Ishikawa (cell line): ENCODE measurements around the gene ZCCHC24.

Experiments
- CEBPB ChIP-seq: IDR thresholded peaks from 2 replicates; pipeline ENCODE4 v1.6.1; 2012
- CREB1 ChIP-seq: IDR thresholded peaks from 2 replicates; pipeline ENCODE4 v1.6.1; 2012; ENCODE audit warnings: low read depth
- EGR1 ChIP-seq: IDR thresholded peaks from 2 replicates; pipeline ENCODE4 v1.6.1; 2012
- EP300 ChIP-seq: IDR thresholded peaks from 2 replicates; pipeline ENCODE4 v1.6.1; 2012; ENCODE audit warnings: borderline replicate concordance
- FOXM1 ChIP-seq: IDR thresholded peaks from 2 replicates; pipeline ENCODE4 v1.6.1; 2012; ENCODE audit warnings: low read depth, borderline replicate concordance
- NFIC ChIP-seq: IDR thresholded peaks from 2 replicates; pipeline ENCODE4 v1.6.1; 2012
- RAD21 ChIP-seq: IDR thresholded peaks from 2 replicates; pipeline ENCODE4 v1.6.1; 2012; ENCODE audit warnings: low read depth
- TAF1 ChIP-seq: IDR thresholded peaks from 2 replicates; pipeline ENCODE4 v1.6.1; 2012; ENCODE audit warnings: low read depth, mild to moderate bottlenecking
- TCF12 ChIP-seq: IDR thresholded peaks from 2 replicates; pipeline ENCODE4 v1.6.1; 2012; ENCODE audit warnings: low read depth
- TEAD4 ChIP-seq: IDR thresholded peaks from 2 replicates; pipeline ENCODE4 v1.6.1; 2012
- YY1 ChIP-seq: IDR thresholded peaks from 2 replicates; pipeline ENCODE4 v1.6.1; 2012; ENCODE audit warnings: low read depth
- ZBTB7A ChIP-seq: IDR thresholded peaks from 2 replicates; pipeline ENCODE4 v1.6.1; 2012; ENCODE audit warnings: low read depth
- TF ChIP-seq, protein P1 (sequence below): IDR thresholded peaks from 2 replicates; pipeline ENCODE4 v1.6.1; 2012
- TF ChIP-seq, protein P2 (sequence below): IDR thresholded peaks from 2 replicates; pipeline ENCODE4 v1.6.1; 2012
- TF ChIP-seq, protein P3 (sequence below): IDR thresholded peaks from 2 replicates; pipeline ENCODE4 v1.6.1; 2012; ENCODE audit warnings: low read depth, mild to moderate bottlenecking

Gene ZCCHC24

DNA sequence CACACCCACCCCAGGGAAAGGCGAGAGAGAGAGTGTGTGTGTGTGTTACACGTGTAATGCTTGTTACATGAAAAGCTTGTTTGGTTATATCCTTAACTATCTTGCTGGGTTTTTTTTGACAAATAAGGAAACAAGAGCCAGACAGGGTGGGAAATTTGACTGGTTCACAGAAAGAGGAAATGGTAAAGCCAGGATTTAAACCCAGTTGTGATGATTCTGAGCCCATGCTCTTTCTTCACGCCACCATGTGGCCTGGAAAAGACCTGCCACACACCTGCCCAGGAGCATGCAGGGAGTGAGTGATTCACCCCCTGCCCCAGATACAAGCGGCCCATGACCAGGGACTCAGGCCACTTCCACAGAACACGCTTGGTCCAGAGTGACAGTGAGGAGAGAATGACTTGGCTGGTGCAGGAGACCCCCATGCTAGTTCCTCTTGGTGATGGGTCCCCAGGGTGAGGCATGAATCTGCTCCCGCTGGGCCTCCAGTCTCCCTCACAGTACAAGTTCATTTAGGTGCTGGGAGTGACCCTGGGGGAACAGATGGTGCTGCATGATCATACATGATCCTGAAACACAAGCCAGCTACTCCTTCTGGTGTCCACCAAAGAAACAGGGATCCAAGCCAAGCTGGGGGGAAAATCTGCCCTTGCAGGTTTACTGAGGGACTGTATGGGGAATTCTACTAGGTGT is 45.9 kb upstream of the ZCCHC24 start:
- TF ChIP-seq RAD21 (peak; percentile 17; the same call in 1 of the 2 replicates), EP300 (no peak)

DNA sequence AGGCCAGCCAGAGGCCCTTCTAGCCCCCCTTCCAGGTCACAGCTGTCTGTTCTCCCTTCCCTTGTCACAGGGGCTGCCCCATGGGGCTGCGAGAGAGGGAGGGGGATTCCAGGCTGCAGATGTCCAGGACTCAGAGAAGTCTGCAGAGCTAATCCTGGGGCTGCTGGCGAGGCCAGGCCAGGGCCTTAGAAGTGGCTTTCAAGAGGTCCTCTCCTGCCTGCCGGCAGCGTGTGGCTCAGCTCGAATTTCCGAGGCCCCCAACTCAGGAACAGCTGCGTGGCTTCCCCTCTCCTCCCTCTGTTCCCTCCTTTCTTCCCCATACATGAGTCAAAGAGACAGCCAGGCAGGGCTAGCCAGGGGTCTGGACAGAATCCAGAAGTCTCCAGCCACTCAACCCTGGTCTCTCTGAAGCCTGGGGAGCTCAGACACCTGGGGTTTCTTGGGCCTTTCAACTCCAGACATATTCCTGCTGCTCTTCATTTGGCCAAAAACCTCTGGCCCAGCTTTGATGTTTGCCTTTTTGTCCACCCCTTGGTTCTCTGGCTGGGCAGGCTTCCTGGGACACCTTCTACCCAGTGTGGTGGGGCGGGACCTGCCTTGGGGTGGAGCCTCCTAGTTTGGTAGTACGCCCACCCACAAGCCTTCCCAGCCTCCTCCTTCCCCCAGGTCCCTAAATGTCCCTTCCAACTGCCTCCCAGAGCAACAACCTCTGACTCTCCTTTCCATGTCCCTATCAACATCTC is 45.1 kb upstream of the ZCCHC24 start:
- TF ChIP-seq FOXM1, result no peak
- TF ChIP-seq, protein P1, sequence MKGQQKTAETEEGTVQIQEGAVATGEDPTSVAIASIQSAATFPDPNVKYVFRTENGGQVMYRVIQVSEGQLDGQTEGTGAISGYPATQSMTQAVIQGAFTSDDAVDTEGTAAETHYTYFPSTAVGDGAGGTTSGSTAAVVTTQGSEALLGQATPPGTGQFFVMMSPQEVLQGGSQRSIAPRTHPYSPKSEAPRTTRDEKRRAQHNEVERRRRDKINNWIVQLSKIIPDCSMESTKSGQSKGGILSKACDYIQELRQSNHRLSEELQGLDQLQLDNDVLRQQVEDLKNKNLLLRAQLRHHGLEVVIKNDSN, result no peak
- TF ChIP-seq, protein P2, sequence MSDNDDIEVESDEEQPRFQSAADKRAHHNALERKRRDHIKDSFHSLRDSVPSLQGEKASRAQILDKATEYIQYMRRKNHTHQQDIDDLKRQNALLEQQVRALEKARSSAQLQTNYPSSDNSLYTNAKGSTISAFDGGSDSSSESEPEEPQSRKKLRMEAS, result no peak
- peak; percentile 56; the same call in 1 of the 2 replicates for TF ChIP-seq NFIC
- no peak for TF ChIP-seq EP300

DNA sequence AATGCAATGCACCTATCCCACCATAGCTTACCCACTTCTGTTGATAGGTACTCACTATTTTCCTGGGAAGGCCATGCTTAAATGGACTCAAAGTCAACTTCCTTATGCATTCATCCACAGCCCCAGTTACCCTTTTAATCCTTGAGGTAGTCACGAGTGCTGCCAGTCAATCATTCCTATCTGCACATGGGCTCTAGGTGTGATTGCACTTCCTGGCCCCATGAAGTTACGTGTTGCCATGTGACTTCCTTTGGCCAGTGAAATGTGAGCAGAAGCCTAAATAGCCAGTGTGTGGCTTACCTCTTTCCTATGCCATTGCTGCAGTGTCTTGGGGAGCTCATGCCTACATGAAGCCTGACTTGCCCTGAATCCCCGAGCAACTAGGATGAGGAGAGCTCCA is 43.4 kb upstream of the ZCCHC24 start:
- TF ChIP-seq TCF12 (no peak), CEBPB (no peak), EGR1 (no peak), ZBTB7A (no peak), FOXM1 (no peak), TAF1 (no peak), RAD21 (no peak), TEAD4 (no peak), EP300 (no peak)
- TF ChIP-seq, protein P3, sequence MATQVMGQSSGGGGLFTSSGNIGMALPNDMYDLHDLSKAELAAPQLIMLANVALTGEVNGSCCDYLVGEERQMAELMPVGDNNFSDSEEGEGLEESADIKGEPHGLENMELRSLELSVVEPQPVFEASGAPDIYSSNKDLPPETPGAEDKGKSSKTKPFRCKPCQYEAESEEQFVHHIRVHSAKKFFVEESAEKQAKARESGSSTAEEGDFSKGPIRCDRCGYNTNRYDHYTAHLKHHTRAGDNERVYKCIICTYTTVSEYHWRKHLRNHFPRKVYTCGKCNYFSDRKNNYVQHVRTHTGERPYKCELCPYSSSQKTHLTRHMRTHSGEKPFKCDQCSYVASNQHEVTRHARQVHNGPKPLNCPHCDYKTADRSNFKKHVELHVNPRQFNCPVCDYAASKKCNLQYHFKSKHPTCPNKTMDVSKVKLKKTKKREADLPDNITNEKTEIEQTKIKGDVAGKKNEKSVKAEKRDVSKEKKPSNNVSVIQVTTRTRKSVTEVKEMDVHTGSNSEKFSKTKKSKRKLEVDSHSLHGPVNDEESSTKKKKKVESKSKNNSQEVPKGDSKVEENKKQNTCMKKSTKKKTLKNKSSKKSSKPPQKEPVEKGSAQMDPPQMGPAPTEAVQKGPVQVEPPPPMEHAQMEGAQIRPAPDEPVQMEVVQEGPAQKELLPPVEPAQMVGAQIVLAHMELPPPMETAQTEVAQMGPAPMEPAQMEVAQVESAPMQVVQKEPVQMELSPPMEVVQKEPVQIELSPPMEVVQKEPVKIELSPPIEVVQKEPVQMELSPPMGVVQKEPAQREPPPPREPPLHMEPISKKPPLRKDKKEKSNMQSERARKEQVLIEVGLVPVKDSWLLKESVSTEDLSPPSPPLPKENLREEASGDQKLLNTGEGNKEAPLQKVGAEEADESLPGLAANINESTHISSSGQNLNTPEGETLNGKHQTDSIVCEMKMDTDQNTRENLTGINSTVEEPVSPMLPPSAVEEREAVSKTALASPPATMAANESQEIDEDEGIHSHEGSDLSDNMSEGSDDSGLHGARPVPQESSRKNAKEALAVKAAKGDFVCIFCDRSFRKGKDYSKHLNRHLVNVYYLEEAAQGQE, result no peak
- TF ChIP-seq, protein P2, result 0 out of 2 replicates have a peak, but pooled peaks have one; percentile 20
- TF ChIP-seq, protein P1, result peak; percentile 79

DNA sequence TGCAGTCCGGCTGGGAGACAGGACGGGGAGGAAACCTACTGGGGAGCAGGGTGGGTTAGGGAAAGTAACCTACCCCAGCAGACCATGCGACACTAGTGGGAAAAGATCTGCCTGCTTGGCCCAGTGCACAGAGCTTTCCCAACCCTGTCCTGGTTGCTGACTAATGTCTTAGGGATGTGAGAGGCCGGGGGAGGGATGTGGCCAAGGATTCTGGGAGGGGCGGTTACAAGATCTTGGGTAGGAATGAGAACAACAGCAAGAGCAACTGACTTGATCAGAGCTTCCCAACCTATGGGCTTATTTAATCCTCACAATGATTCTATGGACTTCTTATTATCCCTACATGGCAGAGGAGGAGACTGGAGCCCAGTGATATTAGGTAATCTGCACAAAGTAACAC is 42.9 kb upstream of the ZCCHC24 start:
- TF ChIP-seq, protein P2, result no peak
- no peak for TF ChIP-seq CREB1
- peak; percentile 68; the same call in 1 of the 2 replicates for TF ChIP-seq TEAD4
- 0 out of 2 replicates have a peak, but pooled peaks have one; percentile 26 for TF ChIP-seq EP300
- no peak for TF ChIP-seq NFIC
- TF ChIP-seq CEBPB, result 0 out of 2 replicates have a peak, but pooled peaks have one; percentile 37

DNA sequence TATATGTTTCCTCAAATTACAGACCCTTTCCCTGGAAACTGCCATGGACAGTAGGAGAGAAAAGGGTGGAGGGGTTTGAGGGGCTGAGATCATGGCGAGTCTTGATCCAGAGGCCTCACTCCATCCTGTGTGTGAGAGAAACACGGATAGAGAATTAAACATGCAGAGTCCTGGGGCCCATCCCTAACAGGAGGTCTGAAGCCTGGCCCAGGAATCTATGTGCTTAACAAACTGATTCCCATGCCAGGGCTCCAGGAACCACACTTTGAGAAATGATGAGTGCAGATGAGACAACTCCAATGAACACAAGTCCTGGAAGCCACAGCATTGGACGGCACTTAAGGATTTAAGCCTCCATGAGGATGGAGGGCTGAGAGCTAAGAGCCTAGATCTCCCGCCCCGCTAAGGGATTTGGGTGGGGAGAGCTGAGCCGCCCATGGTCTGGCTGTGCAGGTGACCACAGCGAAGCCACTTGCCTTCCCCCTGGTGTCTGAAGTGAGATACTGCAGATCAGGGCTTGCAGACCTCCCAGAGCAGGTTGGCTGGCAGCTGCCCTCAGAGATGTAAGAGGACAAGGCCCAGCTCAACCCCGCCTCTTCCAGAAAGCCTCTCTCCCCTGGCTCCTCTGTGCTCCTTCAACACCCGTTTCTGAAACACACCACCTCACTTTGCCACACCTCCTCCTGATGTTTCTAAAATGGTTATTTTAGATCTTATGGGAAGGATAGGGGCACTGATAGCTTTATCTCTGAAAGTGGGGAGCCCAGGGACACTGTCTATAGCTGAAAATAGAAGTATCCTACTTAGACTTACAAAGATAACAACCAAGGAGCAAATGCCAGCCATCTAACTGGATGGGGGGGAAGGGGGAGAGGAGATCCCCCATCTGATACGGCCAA is 42.1 kb upstream of the ZCCHC24 start:
- TF ChIP-seq RAD21, result peak; percentile 83
- no peak for TF ChIP-seq NFIC
- TF ChIP-seq TAF1, result no peak
- no peak for TF ChIP-seq EP300
- no peak for TF ChIP-seq FOXM1
- TF ChIP-seq TEAD4, result no peak
- peak; percentile 24; the same call in 1 of the 2 replicates for TF ChIP-seq ZBTB7A
- TF ChIP-seq, protein P1, result no peak; the same call in 1 of the 2 replicates
- TF ChIP-seq, protein P2, result no peak
- TF ChIP-seq TCF12, result no peak
- no peak for TF ChIP-seq EGR1
- no peak for TF ChIP-seq CEBPB

DNA sequence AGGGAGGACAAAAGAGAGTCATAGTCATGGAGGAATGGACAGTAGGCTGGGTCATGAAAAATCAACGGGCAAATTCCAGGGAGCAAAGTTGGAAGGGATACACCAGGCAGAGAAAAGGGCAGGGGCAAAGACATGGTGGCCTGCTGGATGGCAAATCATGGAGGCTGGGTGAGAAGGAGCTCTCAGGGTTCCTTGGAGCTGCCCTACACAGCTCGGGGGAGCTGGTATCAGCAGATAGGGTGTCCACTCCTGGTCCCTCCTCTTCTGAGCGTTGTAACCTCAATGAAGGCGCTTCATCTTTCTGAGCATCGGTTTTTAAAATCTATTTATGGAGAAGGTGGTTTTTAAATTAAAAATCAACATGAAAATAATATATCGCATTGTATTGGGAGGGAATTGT is 39.1 kb upstream of the ZCCHC24 start:
- TF ChIP-seq ZBTB7A (no peak), TCF12 (no peak), YY1 (no peak), CREB1 (no peak), TAF1 (no peak), RAD21 (no peak), CEBPB (no peak), EGR1 (no peak), NFIC (no peak), FOXM1 (no peak), TEAD4 (no peak), EP300 (no peak)
- TF ChIP-seq, protein P3, result no peak
- TF ChIP-seq, protein P1, result no peak
